IPS-15b (cell line): ENCODE results near the gene TMEM233.

Source experiments
- H3K27me3 ChIP-seq: one replicate; pipeline ENCODE4 v1.6.1; 2013; ENCODE audit warnings: low read length; ENCODE audit not compliant: control insufficient read depth, insufficient read depth
- H3K36me3 ChIP-seq: one replicate; pipeline ENCODE4 v1.6.1; 2013; ENCODE audit warnings: low read length; ENCODE audit not compliant: control insufficient read depth, insufficient read depth
- H3K4me1 ChIP-seq: one replicate; pipeline ENCODE4 v1.6.1; 2013; ENCODE audit warnings: mild to moderate bottlenecking, low read length; ENCODE audit not compliant: control insufficient read depth, insufficient read depth
- H3K4me3 ChIP-seq: one replicate; pipeline ENCODE4 v1.5.1; 2013; ENCODE audit warnings: low read depth, low read length
- H3K9ac ChIP-seq: one replicate; pipeline ENCODE4 v1.6.1; 2013; ENCODE audit warnings: low read depth, mild to moderate bottlenecking, low read length
- H3K9me3 ChIP-seq: one replicate; pipeline ENCODE4 v1.6.1; 2013; ENCODE audit warnings: mild to moderate bottlenecking, low read length; ENCODE audit not compliant: control insufficient read depth, insufficient read depth

Gene TMEM233

DNA sequence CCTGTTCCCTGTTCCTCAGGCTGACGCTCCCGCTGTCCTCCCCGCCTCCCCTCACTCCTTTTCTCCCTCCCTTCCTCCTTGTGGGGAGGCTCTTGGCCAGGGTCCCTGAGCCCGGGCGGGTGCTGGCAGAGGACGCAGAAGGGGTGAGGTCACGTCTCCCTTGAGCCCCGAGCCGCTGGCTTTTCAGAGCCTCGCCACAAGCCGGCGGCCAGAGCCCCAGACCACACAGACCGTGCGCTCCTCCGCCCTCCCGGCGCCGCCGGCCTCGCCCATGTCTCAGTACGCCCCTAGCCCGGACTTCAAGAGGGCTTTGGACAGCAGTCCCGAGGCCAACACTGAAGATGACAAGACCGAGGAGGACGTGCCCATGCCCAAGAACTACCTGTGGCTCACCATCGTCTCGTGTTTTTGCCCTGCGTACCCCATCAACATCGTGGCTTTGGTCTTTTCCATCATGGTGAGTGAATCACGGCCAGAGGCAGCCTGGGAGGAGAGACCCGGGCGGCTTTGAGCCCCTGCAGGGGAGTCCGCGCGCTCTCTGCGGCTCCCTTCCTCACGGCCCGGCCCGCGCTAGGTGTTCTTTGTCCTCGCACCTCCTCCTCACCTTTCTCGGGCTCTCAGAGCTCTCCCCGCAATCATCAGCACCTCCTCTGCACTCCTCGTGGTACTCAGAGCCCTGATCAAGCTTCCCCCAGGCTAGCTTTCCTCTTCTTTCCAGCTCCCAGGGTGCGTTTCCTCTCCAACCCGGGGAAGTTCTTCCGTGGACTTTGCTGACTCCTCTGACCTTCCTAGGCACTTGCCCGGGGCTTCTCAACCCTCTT, at the start of gene TMEM233:
Gene TMEM233 (plus strand): TSS at position 197 of the 821 bp plus-strand sequence. CDS start 75 bp downstream, at position 272.
- peaks cover 90% of the 10 kb centered on the region for H3K27me3 ChIP-seq
- no peaks in the 10 kb centered on the region for H3K9me3 ChIP-seq
- no peaks in the 10 kb centered on the region for H3K4me1 ChIP-seq
- H3K9ac ChIP-seq: peak within 1 kb of the TSS; percentile 29
- peak within 1 kb of the TSS; percentile 76 for H3K4me3 ChIP-seq
- H3K36me3 ChIP-seq: no peaks in the 10 kb centered on the region

DNA sequence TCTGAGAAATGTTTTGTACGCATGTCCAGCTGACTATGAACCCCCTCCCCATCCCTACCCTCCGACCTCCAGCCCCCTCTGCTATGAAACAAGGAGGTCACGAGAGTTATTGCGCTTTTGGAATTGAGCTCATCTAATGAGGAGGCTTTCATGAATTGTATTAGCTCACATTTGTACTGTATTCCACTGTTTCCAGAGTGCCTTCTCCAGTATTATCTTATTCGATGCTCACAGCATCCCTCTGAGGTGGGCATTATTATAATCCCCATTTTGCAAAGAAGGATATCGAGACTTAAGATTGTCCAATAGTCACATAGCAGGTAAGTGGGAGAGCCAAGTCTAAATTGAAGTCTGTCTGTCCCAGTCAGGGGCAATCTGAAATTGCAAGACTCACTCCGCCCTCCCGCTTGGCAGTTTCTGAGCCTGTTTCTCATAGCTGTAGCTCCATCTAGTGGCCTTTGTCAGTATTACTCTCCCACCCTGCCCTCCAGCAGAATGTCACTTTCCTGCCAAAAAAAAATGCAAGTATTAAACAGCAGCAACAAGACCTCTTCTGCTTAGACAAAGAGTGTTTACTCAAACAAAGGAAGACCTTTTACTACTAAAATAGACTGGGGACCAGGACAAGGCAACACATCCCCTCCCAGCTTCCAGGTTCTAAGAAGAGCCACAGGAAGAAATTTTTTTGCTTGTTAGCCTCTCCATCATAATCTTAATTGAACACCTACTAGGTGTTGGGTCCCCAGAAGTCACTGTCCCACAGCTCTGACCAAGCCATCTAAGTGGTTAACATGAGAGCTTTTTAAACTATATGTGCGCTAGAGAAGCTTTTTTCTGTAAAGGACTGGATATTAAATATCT, 48.6 kb upstream of the TMEM233 start:
- no peaks in the 10 kb centered on the region for H3K9me3 ChIP-seq
- H3K4me3 ChIP-seq: no peak overlapping the region
- no peaks in the 10 kb centered on the region for H3K4me1 ChIP-seq
- no peak overlapping the region for H3K9ac ChIP-seq
- H3K36me3 ChIP-seq: no peaks in the 10 kb centered on the region
- H3K27me3 ChIP-seq: no peaks in the 10 kb centered on the region

DNA sequence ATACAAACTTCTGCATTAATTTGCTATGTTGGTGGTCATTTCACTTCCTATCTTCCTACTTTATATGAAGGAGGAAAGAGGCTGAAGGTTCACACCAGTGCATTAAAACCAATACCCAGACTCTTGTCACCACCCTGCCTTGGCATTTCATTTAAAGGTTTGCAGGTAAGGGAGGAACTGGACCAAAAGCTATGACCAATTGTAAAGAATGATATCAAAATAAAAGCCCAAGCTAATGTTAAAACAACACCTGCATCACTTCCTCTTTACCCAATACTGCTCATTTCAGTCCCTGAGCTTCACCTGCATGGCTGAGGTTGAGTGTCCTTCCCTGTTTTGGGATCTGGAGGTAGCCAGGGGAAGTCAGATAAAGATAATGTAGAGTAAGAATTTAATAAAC, 47.2 kb upstream of the TMEM233 start:
- H3K4me1 ChIP-seq: no peaks in the 10 kb centered on the region
- no peaks in the 10 kb centered on the region for H3K27me3 ChIP-seq
- no peak overlapping the region for H3K9ac ChIP-seq
- no peaks in the 10 kb centered on the region for H3K9me3 ChIP-seq
- no peak overlapping the region for H3K4me3 ChIP-seq
- no peaks in the 10 kb centered on the region for H3K36me3 ChIP-seq

DNA sequence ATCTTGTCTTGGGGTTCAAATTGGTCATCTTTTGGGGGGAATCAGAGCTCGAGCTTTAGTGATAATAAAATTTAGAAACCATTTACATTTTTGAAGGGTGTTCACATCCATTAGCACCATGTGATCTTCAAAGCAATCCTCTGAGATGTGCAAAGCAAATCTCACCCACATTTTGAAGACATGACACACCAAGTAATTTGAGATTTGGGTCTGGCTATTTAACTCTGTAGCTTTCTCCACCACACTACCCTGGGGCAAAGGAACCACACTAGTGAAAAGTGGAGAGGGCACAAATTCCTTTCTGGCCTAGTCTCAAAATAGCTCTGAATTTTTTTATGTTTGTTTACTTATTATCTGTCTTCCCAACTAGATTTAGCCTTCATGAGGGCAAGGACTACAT, 46.6 kb upstream of the TMEM233 start:
- no peak overlapping the region for H3K9ac ChIP-seq
- no peaks in the 10 kb centered on the region for H3K9me3 ChIP-seq
- no peaks in the 10 kb centered on the region for H3K36me3 ChIP-seq
- H3K27me3 ChIP-seq: no peaks in the 10 kb centered on the region
- H3K4me1 ChIP-seq: no peaks in the 10 kb centered on the region
- no peak overlapping the region for H3K4me3 ChIP-seq

DNA sequence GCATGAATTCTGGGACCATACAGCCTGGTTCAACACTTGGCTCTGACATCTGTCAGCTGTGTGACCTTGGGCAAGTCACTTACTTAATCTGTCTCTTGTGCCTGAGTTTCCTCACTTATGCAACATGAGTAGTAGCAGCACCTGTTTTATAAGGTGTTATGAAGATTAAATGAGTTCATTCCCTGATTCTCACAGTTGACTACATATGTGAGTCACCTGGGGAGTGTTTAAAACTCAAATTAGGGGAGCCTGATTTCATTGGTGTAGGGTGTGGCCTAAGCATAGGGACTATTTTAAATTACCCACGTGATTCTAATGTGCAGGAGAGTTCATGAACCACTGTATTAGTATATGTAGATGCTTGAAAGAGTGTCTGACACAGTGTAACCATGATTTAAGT, 36.7 kb upstream of the TMEM233 start:
- Histone ChIP-seq H3K27me3 (peaks cover 2% of the 10 kb centered on the region), H3K9ac (no peak overlapping the region), H3K4me1 (no peaks in the 10 kb centered on the region), H3K4me3 (no peak overlapping the region), H3K9me3 (no peaks in the 10 kb centered on the region), H3K36me3 (no peaks in the 10 kb centered on the region)

DNA sequence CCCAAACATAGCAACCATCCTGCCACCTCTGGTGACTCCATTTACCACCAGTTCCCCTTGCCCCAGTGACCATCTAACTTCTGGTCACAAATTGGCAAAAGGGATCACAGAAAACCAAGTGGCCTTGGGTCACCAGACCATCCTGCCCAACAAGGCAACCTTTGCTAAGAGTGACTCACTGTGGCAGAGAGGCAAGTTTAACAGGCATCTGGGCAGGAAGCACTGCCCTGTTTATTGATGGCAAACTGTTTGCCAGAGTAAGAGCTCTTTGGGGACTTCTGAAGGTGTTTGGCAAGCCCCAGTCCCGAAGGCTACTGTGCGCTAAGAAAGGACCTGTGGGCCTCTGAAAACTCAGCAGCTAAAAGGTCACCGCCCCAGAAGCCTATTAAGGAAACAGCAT, 28.2 kb upstream of the TMEM233 start:
- H3K4me3 ChIP-seq: no peak overlapping the region
- no peaks in the 10 kb centered on the region for H3K27me3 ChIP-seq
- no peaks in the 10 kb centered on the region for H3K36me3 ChIP-seq
- H3K9me3 ChIP-seq: no peaks in the 10 kb centered on the region
- H3K9ac ChIP-seq: no peak overlapping the region
- H3K4me1 ChIP-seq: no peaks in the 10 kb centered on the region

DNA sequence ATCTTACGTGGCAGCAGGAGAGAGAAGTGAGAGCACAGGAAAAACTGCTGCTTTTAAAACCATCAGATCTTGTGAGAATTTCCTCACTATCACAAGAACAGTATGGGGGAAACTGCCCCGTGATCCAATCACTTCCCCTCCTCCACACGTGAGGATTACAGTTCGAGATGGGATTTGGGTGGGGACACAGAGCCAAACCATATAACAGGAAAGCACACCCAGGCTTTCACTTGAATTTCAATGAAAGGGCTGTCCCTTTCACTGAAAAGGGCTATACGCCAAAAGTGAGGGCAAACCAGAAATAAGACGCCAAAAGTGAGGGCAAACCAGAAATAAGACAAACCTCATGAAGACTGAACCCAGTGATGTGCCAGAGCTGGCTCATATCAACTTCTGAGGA, 22.8 kb upstream of the TMEM233 start:
- no peak overlapping the region for H3K4me3 ChIP-seq
- H3K9ac ChIP-seq: no peak overlapping the region
- no peaks in the 10 kb centered on the region for H3K9me3 ChIP-seq
- H3K27me3 ChIP-seq: no peaks in the 10 kb centered on the region
- no peaks in the 10 kb centered on the region for H3K4me1 ChIP-seq
- H3K36me3 ChIP-seq: no peaks in the 10 kb centered on the region

DNA sequence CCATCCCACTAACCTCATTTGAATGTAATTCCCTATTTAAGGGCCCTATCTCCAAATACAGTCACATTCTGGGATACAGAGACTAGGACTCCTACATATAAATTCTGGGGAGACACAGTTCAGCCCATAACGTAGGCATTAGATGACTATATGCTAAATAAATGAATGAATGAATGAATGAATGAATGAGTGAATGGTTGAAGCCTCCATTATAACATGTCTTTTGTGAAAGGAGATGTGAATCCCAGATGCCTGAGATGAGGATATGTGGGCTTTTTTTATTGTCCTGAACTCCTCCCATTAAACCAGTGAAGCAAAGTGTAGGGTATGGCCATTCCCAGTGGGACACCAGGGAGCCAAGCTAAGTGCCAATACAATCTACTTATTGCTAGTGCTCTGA, 20.5 kb upstream of the TMEM233 start:
- Histone ChIP-seq H3K9ac (no peak overlapping the region), H3K4me3 (no peak overlapping the region), H3K36me3 (no peaks in the 10 kb centered on the region), H3K27me3 (no peaks in the 10 kb centered on the region), H3K4me1 (no peaks in the 10 kb centered on the region), H3K9me3 (no peaks in the 10 kb centered on the region)

DNA sequence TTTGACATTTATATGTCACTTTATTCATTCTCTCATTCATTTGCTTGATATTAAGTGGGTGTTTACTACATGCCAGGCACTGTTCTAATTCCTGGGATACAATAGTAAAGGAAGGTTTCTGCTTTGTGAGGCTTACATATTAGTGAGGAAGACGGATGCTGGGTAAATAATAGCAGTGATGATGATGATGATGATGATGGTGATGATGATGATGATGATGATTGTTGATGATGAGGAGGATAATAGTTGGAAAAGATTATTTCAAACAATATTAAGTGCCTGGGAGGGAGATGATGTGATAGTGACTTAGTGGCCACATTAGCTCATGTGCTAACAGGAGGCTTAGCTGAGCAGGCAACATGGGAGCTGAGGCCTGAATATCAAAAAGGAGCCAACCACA, 19.3 kb upstream of the TMEM233 start:
- Histone ChIP-seq H3K9ac (no peak overlapping the region), H3K4me1 (no peaks in the 10 kb centered on the region), H3K36me3 (no peaks in the 10 kb centered on the region), H3K27me3 (no peaks in the 10 kb centered on the region), H3K9me3 (no peaks in the 10 kb centered on the region), H3K4me3 (no peak overlapping the region)

DNA sequence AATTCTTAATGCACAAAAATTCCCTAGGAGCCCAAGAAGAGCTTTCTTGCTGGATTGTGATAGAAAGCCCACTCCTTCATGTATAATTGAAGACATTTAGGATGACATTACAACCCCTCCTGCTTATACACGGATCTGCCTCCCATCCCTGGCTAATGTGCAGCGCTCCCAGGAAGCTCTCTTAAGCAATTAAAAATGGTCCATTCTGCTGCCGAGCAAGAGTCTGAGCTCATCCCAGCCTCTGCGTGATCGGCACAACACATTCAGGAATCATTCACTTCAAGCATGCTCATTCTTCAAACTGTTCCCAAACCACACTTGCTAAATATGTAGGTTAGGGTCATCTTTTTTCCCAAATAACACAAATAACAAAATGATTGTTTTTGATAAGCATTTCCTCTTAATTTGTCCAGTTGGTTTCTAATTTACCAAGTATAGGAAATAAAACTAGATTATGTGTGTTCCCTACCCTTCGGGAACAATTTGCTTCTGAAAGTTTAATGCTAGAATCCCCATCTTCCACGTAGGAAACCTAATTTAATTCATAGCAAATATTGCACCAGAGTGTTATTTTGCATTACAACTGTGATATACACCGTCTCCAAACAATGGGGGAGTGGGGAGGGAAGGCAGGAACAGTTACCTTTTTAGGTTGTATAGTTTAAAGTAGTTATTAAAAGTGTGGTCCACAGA, 17.3 kb upstream of the TMEM233 start:
- no peak overlapping the region for H3K4me3 ChIP-seq
- no peaks in the 10 kb centered on the region for H3K27me3 ChIP-seq
- H3K4me1 ChIP-seq: no peaks in the 10 kb centered on the region
- no peaks in the 10 kb centered on the region for H3K9me3 ChIP-seq
- no peaks in the 10 kb centered on the region for H3K36me3 ChIP-seq
- no peak overlapping the region for H3K9ac ChIP-seq

DNA sequence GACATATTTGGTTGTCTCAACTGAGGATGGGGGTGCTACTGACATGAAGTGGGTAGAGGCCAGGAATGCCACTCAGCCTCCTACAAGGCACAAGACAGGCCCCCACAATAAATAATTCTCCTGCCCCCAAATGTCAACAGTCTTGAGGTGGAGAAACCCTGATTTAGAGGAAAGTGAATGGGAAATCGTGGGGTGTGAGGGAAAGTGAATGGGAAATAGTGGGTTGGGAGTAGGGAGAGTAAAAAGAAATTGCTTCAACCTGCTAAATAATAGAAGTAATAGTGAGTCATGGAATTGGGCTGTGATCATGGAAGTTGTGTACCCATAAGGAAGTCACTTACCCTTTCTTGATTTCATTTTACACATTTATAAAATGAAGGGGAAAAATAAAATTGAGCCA, 16.7 kb upstream of the TMEM233 start:
- Histone ChIP-seq H3K4me3 (no peak overlapping the region), H3K36me3 (no peaks in the 10 kb centered on the region), H3K27me3 (no peaks in the 10 kb centered on the region), H3K9me3 (no peaks in the 10 kb centered on the region), H3K9ac (no peak overlapping the region), H3K4me1 (no peaks in the 10 kb centered on the region)
